ENCODE results near the gene TNFSF13.

Gene TNFSF13

DNA sequence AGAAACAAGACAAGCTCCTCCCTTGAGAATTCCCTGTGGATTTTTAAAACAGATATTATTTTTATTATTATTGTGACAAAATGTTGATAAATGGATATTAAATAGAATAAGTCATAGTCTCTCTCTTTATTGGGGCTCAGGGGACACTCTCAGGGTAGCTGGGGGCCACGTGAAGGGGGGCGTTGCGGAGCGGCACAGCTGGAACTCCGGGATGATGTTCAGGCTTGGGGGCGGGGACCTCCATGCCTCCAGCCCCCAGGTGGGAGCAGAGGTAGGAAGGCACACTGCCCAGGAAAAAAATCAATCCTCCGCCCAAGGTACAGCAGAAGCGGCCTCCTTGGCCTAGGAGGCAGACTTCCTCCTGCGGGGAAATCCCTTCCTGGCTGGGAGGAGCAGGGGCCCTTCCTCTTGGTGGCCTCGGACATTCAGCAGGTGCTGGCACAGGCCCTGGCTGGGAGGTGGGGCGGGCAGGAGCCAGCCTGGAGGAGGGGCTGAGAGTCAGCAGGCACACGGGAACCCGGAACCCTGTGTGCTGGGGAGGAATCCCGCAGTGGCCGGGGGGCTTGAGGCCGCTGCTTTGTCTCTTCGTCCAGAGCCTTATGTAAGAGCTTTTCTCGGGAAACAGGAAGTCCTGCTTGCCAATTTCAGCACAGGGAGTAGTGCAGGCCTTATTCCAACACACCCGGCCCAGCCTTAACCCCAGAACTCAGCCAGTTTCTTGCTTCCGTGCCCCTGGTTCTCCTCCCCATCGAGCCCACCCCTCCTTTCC is 591 bp upstream of the TNFSF13 start:
- Mint-ChIP-seq H3K9me3 (no peaks in the 10 kb centered on the region), H3K27ac (peak overlapping the region; percentile 96), H3K36me3 (ENCODE audit: low read depth) (peaks cover 83% of the 10 kb centered on the region), H3K4me3 (peak overlapping the region; percentile 97), H3K27me3 (no peaks in the 10 kb centered on the region), H3K4me1 (ENCODE audit: low read depth) (peaks cover 92% of the 10 kb centered on the region)
- intact Hi-C loops (cut with micrococcal nuclease): no loop called here

- peak overlapping the region; percentile 97 for H3K4me3 Mint-ChIP-seq
- H3K9me3 Mint-ChIP-seq: no peaks in the 10 kb centered on the region
- H3K27me3 Mint-ChIP-seq: no peaks in the 10 kb centered on the region
- H3K4me1 Mint-ChIP-seq (ENCODE audit: low read depth): peaks cover 95% of the 10 kb centered on the region
- intact Hi-C loops (cut with micrococcal nuclease): loop anchor here (2.0 kb wide), 1 partner anchor 123 kb away; no protein-coding TSS in a partner anchor
- peak overlapping the region; percentile 96 for H3K27ac Mint-ChIP-seq
- H3K36me3 Mint-ChIP-seq (ENCODE audit: low read depth): peaks cover 88% of the 10 kb centered on the region
Measured at GRCh38 chr17:7559320-7560171, 996 bp downstream of the TNFSF13 start.

DNA sequence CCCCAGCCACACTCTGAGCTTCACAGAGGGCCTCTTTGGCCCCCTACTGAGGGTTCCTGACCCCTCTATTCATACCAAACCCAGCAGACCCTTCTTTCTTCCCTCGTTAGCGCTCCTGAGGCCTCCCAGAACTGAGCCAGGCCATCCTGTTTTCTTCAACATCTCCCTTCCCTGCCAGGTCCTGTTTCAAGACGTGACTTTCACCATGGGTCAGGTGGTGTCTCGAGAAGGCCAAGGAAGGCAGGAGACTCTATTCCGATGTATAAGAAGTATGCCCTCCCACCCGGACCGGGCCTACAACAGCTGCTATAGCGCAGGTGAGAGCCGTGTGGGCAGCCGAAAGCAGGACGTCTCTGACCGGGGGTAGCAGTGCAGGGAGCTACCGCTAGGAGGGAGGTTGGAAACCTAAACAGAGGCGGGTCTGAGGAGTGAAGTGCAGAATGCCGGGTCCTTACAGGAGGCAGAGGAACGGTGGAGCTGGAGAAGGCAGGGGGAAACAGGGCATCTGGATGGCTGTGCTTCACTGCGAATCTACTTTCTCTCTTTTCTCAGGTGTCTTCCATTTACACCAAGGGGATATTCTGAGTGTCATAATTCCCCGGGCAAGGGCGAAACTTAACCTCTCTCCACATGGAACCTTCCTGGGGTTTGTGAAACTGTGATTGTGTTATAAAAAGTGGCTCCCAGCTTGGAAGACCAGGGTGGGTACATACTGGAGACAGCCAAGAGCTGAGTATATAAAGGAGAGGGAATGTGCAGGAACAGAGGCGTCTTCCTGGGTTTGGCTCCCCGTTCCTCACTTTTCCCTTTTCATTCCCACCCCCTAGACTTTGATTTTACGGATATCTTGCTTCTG is 1.9 kb downstream of the TNFSF13 start:
- H3K36me3 Mint-ChIP-seq (ENCODE audit: low read depth): peaks cover 88% of the 10 kb centered on the region
- H3K27ac Mint-ChIP-seq: peak overlapping the region; percentile 96
- peaks cover 93% of the 10 kb centered on the region for H3K4me1 Mint-ChIP-seq (ENCODE audit: low read depth)
- intact Hi-C loops (cut with micrococcal nuclease): loop anchor here (1.0 to 2.0 kb wide), 5 partner anchors 12 to 205 kb away; partner anchors contain the start of gene TMEM95
- peak overlapping the region; percentile 97 for H3K4me3 Mint-ChIP-seq
- H3K27me3 Mint-ChIP-seq: no peaks in the 10 kb centered on the region
- no peaks in the 10 kb centered on the region for H3K9me3 Mint-ChIP-seq

- peak overlapping the region; percentile 96 for H3K27ac Mint-ChIP-seq
- peaks cover 86% of the 10 kb centered on the region for H3K4me1 Mint-ChIP-seq (ENCODE audit: low read depth)
- peaks cover 91% of the 10 kb centered on the region for H3K36me3 Mint-ChIP-seq (ENCODE audit: low read depth)
- no peaks in the 10 kb centered on the region for H3K27me3 Mint-ChIP-seq
- H3K9me3 Mint-ChIP-seq: no peaks in the 10 kb centered on the region
- peak overlapping the region; percentile 97 for H3K4me3 Mint-ChIP-seq
- intact Hi-C loops (cut with micrococcal nuclease): loop anchor here (1.0 to 2.0 kb wide), 5 partner anchors 11 to 206 kb away; partner anchors contain the start of gene TMEM95
Measured at GRCh38 chr17:7561028-7561575, 2.6 kb downstream of the TNFSF13 start.

- intact Hi-C loops (cut with micrococcal nuclease): loop anchor here (1.0 to 2.0 kb wide), 5 partner anchors 11 to 206 kb away; partner anchors contain the start of gene TMEM95
- Mint-ChIP-seq H3K4me3 (peak within 1 kb of the TSS; percentile 97), H3K4me1 (ENCODE audit: low read depth) (peaks cover 80% of the 10 kb centered on the region), H3K36me3 (ENCODE audit: low read depth) (peaks cover 92% of the 10 kb centered on the region), H3K27ac (peak within 1 kb of the TSS; percentile 96), H3K27me3 (no peaks in the 10 kb centered on the region), H3K9me3 (no peaks in the 10 kb centered on the region)
Measured at GRCh38 chr17:7561589-7562207, 3.1 kb downstream of the TNFSF13 start, which contains the start of gene SENP3. Gene SENP3, plus strand, starts transcription at chr17:7561919. Its CDS starts 1,158 bp downstream, at chr17:7563077.

- intact Hi-C loops (cut with micrococcal nuclease): no loop called here
Measured at GRCh38 chr17:7562208-7562605, 3.7 kb downstream of the TNFSF13 start.

GRCh38 chr17:7563115-7563869 is 4.7 kb downstream of the TNFSF13 start:
- H3K4me1 Mint-ChIP-seq (ENCODE audit: low read depth): peaks cover 70% of the 10 kb centered on the region
- H3K27me3 Mint-ChIP-seq: no peaks in the 10 kb centered on the region
- peaks cover 95% of the 10 kb centered on the region for H3K36me3 Mint-ChIP-seq (ENCODE audit: low read depth)
- H3K9me3 Mint-ChIP-seq: no peaks in the 10 kb centered on the region
- H3K4me3 Mint-ChIP-seq: peak overlapping the region; percentile 97
- H3K27ac Mint-ChIP-seq: peak overlapping the region; percentile 96
- intact Hi-C loops (cut with micrococcal nuclease): no loop called here

More at GRCh38 chr17:7562208-7562605, 3.7 kb downstream of the TNFSF13 start:
- Mint-ChIP-seq H3K4me1 (ENCODE audit: low read depth) (peaks cover 75% of the 10 kb centered on the region), H3K27me3 (no peaks in the 10 kb centered on the region), H3K27ac (peak overlapping the region; percentile 96), H3K4me3 (peak overlapping the region; percentile 97), H3K36me3 (ENCODE audit: low read depth) (peaks cover 92% of the 10 kb centered on the region), H3K9me3 (no peaks in the 10 kb centered on the region)

DNA sequence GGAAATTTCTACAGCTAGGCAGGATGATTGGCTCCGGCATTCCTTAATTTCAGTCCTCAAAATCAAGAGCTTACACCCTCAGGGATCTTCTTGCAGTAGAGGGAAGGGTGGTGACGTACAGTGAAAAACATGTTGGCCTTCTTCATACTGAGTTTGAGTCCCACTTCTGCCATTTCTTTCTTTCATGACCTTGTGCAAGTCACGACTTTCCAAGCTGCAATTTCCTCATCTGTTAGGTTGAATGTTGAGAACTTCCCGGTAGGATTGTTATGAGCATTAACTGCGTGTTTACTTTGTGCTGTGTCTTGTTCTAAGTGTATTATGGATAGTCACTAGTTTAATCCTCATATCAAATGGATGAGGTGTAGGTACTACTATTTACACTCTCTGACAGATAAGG is 11.0 kb downstream of the TNFSF13 start:
- no peaks in the 10 kb centered on the region for H3K9me3 Mint-ChIP-seq
- peaks cover 60% of the 10 kb centered on the region for H3K4me1 Mint-ChIP-seq (ENCODE audit: low read depth)
- no peak overlapping the region for H3K4me3 Mint-ChIP-seq
- peak overlapping the region; percentile 95 for H3K27ac Mint-ChIP-seq
- peaks cover 100% of the 10 kb centered on the region for H3K36me3 Mint-ChIP-seq (ENCODE audit: low read depth)
- intact Hi-C loops (cut with micrococcal nuclease): no loop called here
- H3K27me3 Mint-ChIP-seq: no peaks in the 10 kb centered on the region

GRCh38 chr17:7570351-7570750 is 11.8 kb downstream of the TNFSF13 start:
- intact Hi-C loops (cut with micrococcal nuclease): loop anchor here (5.0 kb wide), 1 partner anchor 117 kb away; the partner anchor contains the start of genes TP53 and WRAP53
- Mint-ChIP-seq H3K4me3 (no peak overlapping the region), H3K27ac (peak overlapping the region; percentile 95), H3K27me3 (no peaks in the 10 kb centered on the region), H3K36me3 (ENCODE audit: low read depth) (peaks cover 100% of the 10 kb centered on the region), H3K4me1 (ENCODE audit: low read depth) (peaks cover 61% of the 10 kb centered on the region), H3K9me3 (no peaks in the 10 kb centered on the region)

DNA sequence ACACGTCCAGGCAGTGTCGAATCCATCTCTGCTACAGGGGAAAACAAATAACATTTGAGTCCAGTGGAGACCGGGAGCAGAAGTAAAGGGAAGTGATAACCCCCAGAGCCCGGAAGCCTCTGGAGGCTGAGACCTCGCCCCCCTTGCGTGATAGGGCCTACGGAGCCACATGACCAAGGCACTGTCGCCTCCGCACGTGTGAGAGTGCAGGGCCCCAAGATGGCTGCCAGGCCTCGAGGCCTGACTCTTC is 13.7 kb downstream of the TNFSF13 start:
- intact Hi-C loops (cut with micrococcal nuclease): loop anchor here (1.0 to 5.0 kb wide), 2 partner anchors 11 to 115 kb away; partner anchors contain the start of genes SENP3, TP53 and WRAP53
- H3K36me3 Mint-ChIP-seq (ENCODE audit: low read depth): peaks cover 100% of the 10 kb centered on the region
- peaks cover 80% of the 10 kb centered on the region for H3K4me1 Mint-ChIP-seq (ENCODE audit: low read depth)

DNA sequence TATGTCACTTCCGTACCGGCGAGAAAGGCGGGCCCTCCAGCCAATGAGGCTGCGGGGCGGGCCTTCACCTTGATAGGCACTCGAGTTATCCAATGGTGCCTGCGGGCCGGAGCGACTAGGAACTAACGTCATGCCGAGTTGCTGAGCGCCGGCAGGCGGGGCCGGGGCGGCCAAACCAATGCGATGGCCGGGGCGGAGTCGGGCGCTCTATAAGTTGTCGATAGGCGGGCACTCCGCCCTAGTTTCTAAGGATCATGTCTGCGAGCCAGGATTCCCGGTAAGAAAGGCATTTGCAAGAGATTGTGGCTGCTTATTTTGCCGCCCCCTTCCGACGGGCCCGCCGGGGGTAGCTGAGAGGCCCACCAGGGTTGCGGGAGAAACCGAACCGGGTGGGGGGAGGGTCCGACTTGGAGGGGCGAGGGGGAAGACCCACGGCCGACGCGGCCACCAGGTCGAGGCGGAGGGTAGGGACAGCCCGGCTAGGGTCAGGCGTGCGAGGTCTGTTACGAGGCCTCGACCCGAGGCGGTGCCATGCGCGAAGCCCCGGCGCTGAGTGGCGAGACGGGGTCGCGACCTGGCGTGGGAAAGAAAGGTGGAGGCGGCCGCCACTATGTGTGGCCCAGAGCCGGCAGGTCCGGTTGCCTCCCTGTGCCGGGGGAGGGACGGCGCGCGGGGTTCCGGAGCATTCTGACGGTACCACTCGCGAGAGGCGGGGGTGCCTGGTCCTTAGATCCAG is 14.2 kb downstream of the TNFSF13 start:
- intact Hi-C loops (cut with micrococcal nuclease): loop anchor here (1.0 to 5.0 kb wide), 2 partner anchors 11 to 115 kb away; partner anchors contain the start of genes SENP3, TP53 and WRAP53
- Mint-ChIP-seq H3K27me3 (no peaks in the 10 kb centered on the region), H3K4me3 (peak overlapping the region; percentile 85), H3K36me3 (ENCODE audit: low read depth) (peaks cover 100% of the 10 kb centered on the region), H3K9me3 (no peaks in the 10 kb centered on the region), H3K27ac (peak overlapping the region; percentile 95), H3K4me1 (ENCODE audit: low read depth) (peaks cover 80% of the 10 kb centered on the region)

More for the DNA sequence above, 13.7 kb downstream of the TNFSF13 start:
- peak overlapping the region; percentile 95 for H3K27ac Mint-ChIP-seq
- peak overlapping the region; percentile 85 for H3K4me3 Mint-ChIP-seq
- no peaks in the 10 kb centered on the region for H3K9me3 Mint-ChIP-seq
- H3K27me3 Mint-ChIP-seq: no peaks in the 10 kb centered on the region
